GM12878 (cell line): ENCODE measurements around the gene SNX22. TPM values are rescaled to one million over a fixed set of nuclear protein-coding genes. Genes with fewer than 3 reads are reported as not detected.

Source experiments
- MYB ChIP-seq: fragments of 150-350 bp; IDR thresholded peaks from 2 replicates; pipeline ENCODE4 v1.6.1; 2014; ENCODE audit warnings: mild to moderate bottlenecking, low read depth, low read length, borderline replicate concordance
- SRF ChIP-seq, 2 experiments: IDR thresholded peaks; 2 replicates each; pipeline ENCODE4 v1.6.1; 2011; ENCODE audit warnings: low read depth in 2 of 2, low read length in 2 of 2, mild to moderate bottlenecking in 1 of 2, moderate library complexity in 1 of 2
- TAF1 ChIP-seq: IDR thresholded peaks from 2 replicates; pipeline ENCODE4 v1.6.1; 2011; ENCODE audit warnings: mild to moderate bottlenecking, low read depth, low read length, borderline replicate concordance
- ZNF24 ChIP-seq: fragments of 450-650 bp; IDR thresholded peaks from 2 replicates; pipeline ENCODE4 v1.6.1; 2017; ENCODE audit warnings: antibody characterized with exemption, mild to moderate bottlenecking
- polyA plus RNA-seq, 11 experiments: library from polyadenylated mRNA; depleted of rRNA in 4 of 11; unstranded in 6 of 11; stranded (reverse) in 5 of 11; fragments of >200 nt; fragmentation: Nextera tagmentation in 4 of 11; fragmentation: Illumina TruSeq in 1 of 11; extraction: Ambion mirVana in 4 of 11; extraction: Trizol in 1 of 11; gene quantifications; 1 replicate in 1 of 11; 2 replicates in 10 of 11; pipeline versions ENCODE4 v1.2.1 to v1.2.3, GENCODE V29; 2011 to 2016; ENCODE audit warnings: inconsistent platforms in 2 of 11, missing spikeins in 2 of 11, low read depth in 1 of 11
- total RNA-seq, 4 experiments: library from RNA; depleted of rRNA in 3 of 4; stranded (reverse); fragments of >200 nt in 3 of 4; fragmentation: Illumina TruSeq in 1 of 4; extraction: Trizol in 1 of 4; gene quantifications; 2 replicates each; pipeline versions ENCODE4 v1.2.1 to v1.2.3, GENCODE V29; 2013 to 2021
- TF ChIP-seq, protein P1 (sequence below): fragments of 450-650 bp; IDR thresholded peaks from 2 replicates; pipeline ENCODE4 v1.6.1; 2018; ENCODE audit warnings: mild to moderate bottlenecking, low read depth, moderate library complexity; ENCODE audit not compliant: partially characterized antibody

Gene SNX22
- total and polyA plus RNA-seq, 10 of the 15 experiments (the other 5 are each of a cell fraction or from before 2014, with no cell fraction given), result 4.4 to 29.0 (median 8.7) TPM

- TF ChIP-seq TAF1 (peak; percentile 95), ZNF24 (peak; percentile 52; the same call in 1 of the 2 replicates), SRF (IDR thresholded peaks at IDR 0.05; ENCODE audit: low read depth in 2 of 2, low read length in 2 of 2) (0 out of 4 replicates have a peak, but pooled peaks have one; percentile 14 to 29), MYB (no peak)
- TF ChIP-seq, protein P1, sequence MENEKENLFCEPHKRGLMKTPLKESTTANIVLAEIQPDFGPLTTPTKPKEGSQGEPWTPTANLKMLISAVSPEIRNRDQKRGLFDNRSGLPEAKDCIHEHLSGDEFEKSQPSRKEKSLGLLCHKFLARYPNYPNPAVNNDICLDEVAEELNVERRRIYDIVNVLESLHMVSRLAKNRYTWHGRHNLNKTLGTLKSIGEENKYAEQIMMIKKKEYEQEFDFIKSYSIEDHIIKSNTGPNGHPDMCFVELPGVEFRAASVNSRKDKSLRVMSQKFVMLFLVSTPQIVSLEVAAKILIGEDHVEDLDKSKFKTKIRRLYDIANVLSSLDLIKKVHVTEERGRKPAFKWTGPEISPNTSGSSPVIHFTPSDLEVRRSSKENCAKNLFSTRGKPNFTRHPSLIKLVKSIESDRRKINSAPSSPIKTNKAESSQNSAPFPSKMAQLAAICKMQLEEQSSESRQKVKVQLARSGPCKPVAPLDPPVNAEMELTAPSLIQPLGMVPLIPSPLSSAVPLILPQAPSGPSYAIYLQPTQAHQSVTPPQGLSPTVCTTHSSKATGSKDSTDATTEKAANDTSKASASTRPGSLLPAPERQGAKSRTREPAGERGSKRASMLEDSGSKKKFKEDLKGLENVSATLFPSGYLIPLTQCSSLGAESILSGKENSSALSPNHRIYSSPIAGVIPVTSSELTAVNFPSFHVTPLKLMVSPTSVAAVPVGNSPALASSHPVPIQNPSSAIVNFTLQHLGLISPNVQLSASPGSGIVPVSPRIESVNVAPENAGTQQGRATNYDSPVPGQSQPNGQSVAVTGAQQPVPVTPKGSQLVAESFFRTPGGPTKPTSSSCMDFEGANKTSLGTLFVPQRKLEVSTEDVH, result peak; percentile 46
Observed at GRCh38 chr15:64162869-64163658, 11.5 kb downstream of the SNX22 start, which contains the start of gene PPIB (continued).
